MM.1S (cell line): ENCODE measurements around the gene KSR2.

Experiments used
- DNase-seq: peaks from one replicate; pipeline ENCODE4 v3.0.0-alpha.2; 2015
- H2AFZ ChIP-seq: fragments of 300-600 bp; sonication (generic); 2 replicates; pipeline ENCODE4 v1.6.0; 2016; ENCODE audit warnings: antibody characterized with exemption, low read length
- H3F3A ChIP-seq: fragments of 300-600 bp; sonication (generic); 2 replicates; pipeline ENCODE4 v1.6.1; 2016; ENCODE audit warnings: mild to moderate bottlenecking, antibody characterized with exemption, low read length, moderate library complexity, mixed read lengths; ENCODE audit not compliant: insufficient read depth
- H3K27ac ChIP-seq: fragments of 300-600 bp; sonication (generic); 2 replicates; pipeline ENCODE4 v1.5.1; 2016; ENCODE audit warnings: mild to moderate bottlenecking, low read length
- H3K27me3 ChIP-seq: fragments of 300-600 bp; sonication (generic); replicated peaks from 2 replicates; pipeline ENCODE4 v1.6.0; 2016; ENCODE audit warnings: low read length; ENCODE audit not compliant: insufficient read depth
- H3K36me3 ChIP-seq: fragments of 300-600 bp; sonication (generic); replicated peaks from 2 replicates; pipeline ENCODE4 v1.6.1; 2016; ENCODE audit warnings: mild to moderate bottlenecking, low read length, mixed read lengths; ENCODE audit not compliant: insufficient read depth
- H3K4me1 ChIP-seq: fragments of 300-600 bp; sonication (generic); 2 replicates; pipeline ENCODE4 v1.6.1; 2016; ENCODE audit warnings: low read length, mixed read lengths
- H3K4me2 ChIP-seq: fragments of 300-600 bp; sonication (generic); 2 replicates; pipeline ENCODE4 v1.6.0; 2016; ENCODE audit warnings: low read depth, low read length
- H3K4me3 ChIP-seq: fragments of 300-600 bp; sonication (generic); 2 replicates; pipeline ENCODE4 v1.5.1; 2016; ENCODE audit warnings: low read length, mixed read lengths
- H3K79me2 ChIP-seq: fragments of 300-600 bp; sonication (generic); 2 replicates; pipeline ENCODE4 v1.6.1; 2016; ENCODE audit warnings: mixed run types, low read length, mixed read lengths
- H3K9ac ChIP-seq: fragments of 300-600 bp; sonication (generic); 2 replicates; pipeline ENCODE4 v1.6.1; 2016; ENCODE audit warnings: low read length, mixed read lengths
- H3K9me2 ChIP-seq: fragments of 300-600 bp; sonication (generic); replicated peaks from 2 replicates; pipeline ENCODE4 v1.6.1; 2016; ENCODE audit warnings: mild to moderate bottlenecking, low read length, mixed read lengths; ENCODE audit not compliant: insufficient read depth
- H3K9me3 ChIP-seq: fragments of 300-600 bp; sonication (generic); replicated peaks from 2 replicates; pipeline ENCODE4 v1.6.1; 2016; ENCODE audit warnings: mild to moderate bottlenecking, low read length, mixed read lengths; ENCODE audit not compliant: insufficient read depth
- H4K20me1 ChIP-seq: fragments of 300-600 bp; sonication (generic); 2 replicates; pipeline ENCODE4 v1.6.1; 2016; ENCODE audit warnings: mild to moderate bottlenecking, low read length, moderate library complexity, mixed read lengths; ENCODE audit not compliant: insufficient read depth
- CTCF ChIP-seq: fragments of 300-600 bp; sonication (generic); IDR thresholded peaks from 2 replicates; pipeline ENCODE4 v1.5.1; 2016; ENCODE audit warnings: antibody characterized with exemption, low read length, mixed read lengths
- EZH2 ChIP-seq: fragments of 300-600 bp; sonication (generic); optimal IDR thresholded peaks from 2 replicates; pipeline ENCODE3; 2017; ENCODE audit warnings: low read depth, mild to moderate bottlenecking, antibody characterized with exemption, low read length, mixed read lengths
- EZH2phosphoT487 ChIP-seq: fragments of 300-600 bp; sonication (generic); IDR thresholded peaks from 2 replicates; pipeline ENCODE4 v1.6.1; 2018; ENCODE audit warnings: antibody characterized with exemption, low read length

KSR2 gene

DNA sequence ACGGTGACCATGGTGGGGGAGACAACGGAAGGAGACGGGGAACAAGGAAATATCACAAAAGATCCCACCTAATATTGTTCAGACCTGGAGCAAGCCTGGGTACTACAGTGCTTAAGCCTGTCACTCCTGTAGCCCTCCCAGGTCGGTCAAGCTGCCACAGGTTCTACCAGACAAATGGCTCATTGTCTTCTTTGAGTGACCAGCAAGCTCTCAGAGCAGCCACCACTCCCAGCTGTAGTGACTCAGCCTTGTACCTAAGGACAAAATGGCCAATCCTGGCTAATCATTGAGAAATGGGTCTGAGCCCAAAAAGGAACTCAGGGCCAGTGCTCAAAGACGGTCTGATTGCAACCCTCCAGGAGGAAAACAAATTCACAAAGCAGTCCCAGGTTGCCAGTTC is 368.9 kb downstream of the KSR2 start:
- no peaks in the 10 kb centered on the region for H3K79me2 ChIP-seq
- TF ChIP-seq CTCF, result no peak
- no peak overlapping the region for H3K9ac ChIP-seq
- H3K27me3 ChIP-seq, result no peaks in the 10 kb centered on the region
- no peak for DNase-seq
- no peaks in the 10 kb centered on the region for H3K9me2 ChIP-seq
- no peak overlapping the region for H3K27ac ChIP-seq
- no peak overlapping the region for H2AFZ ChIP-seq
- H3K4me3 ChIP-seq, result no peak overlapping the region
- H4K20me1 ChIP-seq, result no peaks in the 10 kb centered on the region
- no peaks in the 10 kb centered on the region for H3K4me1 ChIP-seq
- no peak overlapping the region for H3K4me2 ChIP-seq
- H3F3A ChIP-seq, result no peaks in the 10 kb centered on the region
- no peaks in the 10 kb centered on the region for H3K9me3 ChIP-seq
- H3K36me3 ChIP-seq, result no peaks in the 10 kb centered on the region

DNA sequence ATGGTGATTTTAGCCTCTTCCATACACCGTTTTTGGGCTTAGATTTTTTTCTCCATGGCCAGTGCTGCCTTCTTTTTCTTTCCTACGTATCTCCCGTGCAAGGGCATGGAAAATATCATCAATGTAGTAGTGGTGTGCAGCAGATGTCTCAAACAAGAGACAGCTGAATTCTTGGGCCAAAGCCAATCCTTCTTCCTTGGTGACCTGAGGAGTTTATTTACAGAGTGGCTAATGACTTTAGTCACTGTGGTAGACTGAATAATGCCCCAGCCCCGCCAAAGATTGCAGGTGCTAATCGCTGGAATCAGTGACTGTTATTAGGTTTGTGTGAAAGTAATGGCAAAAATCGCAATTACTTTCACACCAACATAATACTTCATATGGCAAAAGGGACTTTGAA is 371.8 kb downstream of the KSR2 start:
- Histone ChIP-seq H3K9ac (no peak overlapping the region), H4K20me1 (no peaks in the 10 kb centered on the region), H3K4me2 (no peak overlapping the region), H3F3A (no peaks in the 10 kb centered on the region), H3K79me2 (no peaks in the 10 kb centered on the region), H3K27ac (no peak overlapping the region), H3K36me3 (no peaks in the 10 kb centered on the region), H3K27me3 (no peaks in the 10 kb centered on the region), H3K9me3 (no peaks in the 10 kb centered on the region), H3K9me2 (no peaks in the 10 kb centered on the region), H3K4me1 (no peaks in the 10 kb centered on the region), H3K4me3 (no peak overlapping the region), H2AFZ (no peak overlapping the region)
- TF ChIP-seq CTCF, result no peak
- TF ChIP-seq EZH2phosphoT487, result no peak
- TF ChIP-seq EZH2, result no peak
- no peak for DNase-seq

GRCh38 chr12:117595751-117596150 is 373.0 kb downstream of the KSR2 start:
- Histone ChIP-seq H3K9me2 (no peaks in the 10 kb centered on the region), H3K4me1 (no peaks in the 10 kb centered on the region), H3K27me3 (no peaks in the 10 kb centered on the region), H4K20me1 (no peaks in the 10 kb centered on the region), H3K36me3 (no peaks in the 10 kb centered on the region), H2AFZ (no peak overlapping the region), H3K27ac (no peak overlapping the region), H3K9me3 (no peaks in the 10 kb centered on the region), H3F3A (no peaks in the 10 kb centered on the region), H3K79me2 (no peaks in the 10 kb centered on the region), H3K4me2 (no peak overlapping the region), H3K9ac (no peak overlapping the region), H3K4me3 (no peak overlapping the region)
- TF ChIP-seq EZH2phosphoT487, result no peak
- no peak for TF ChIP-seq EZH2
- TF ChIP-seq CTCF, result no peak
- DNase-seq, result no peak

GRCh38 chr12:117594481-117594880 is 374.3 kb downstream of the KSR2 start:
- no peaks in the 10 kb centered on the region for H4K20me1 ChIP-seq
- no peak overlapping the region for H3K4me2 ChIP-seq
- H3K36me3 ChIP-seq, result no peaks in the 10 kb centered on the region
- DNase-seq, result no peak
- no peak overlapping the region for H3K27ac ChIP-seq
- H3K27me3 ChIP-seq, result no peaks in the 10 kb centered on the region
- TF ChIP-seq CTCF (no peak), EZH2phosphoT487 (no peak), EZH2 (no peak)
- no peaks in the 10 kb centered on the region for H3K79me2 ChIP-seq
- H3K9me3 ChIP-seq, result no peaks in the 10 kb centered on the region
- H3K4me1 ChIP-seq, result no peaks in the 10 kb centered on the region
- H3K9me2 ChIP-seq, result no peaks in the 10 kb centered on the region
- H3K4me3 ChIP-seq, result no peak overlapping the region
- H3F3A ChIP-seq, result no peaks in the 10 kb centered on the region
- H3K9ac ChIP-seq, result no peak overlapping the region
- H2AFZ ChIP-seq, result no peak overlapping the region
